ENCODE measurements around the gene MPZL3. TPM values are rescaled to one million over a fixed set of nuclear protein-coding genes. Genes with fewer than 3 reads are reported as not detected.

Gene MPZL3
- total RNA-seq, 2 donors from 2014 or later: 1.0 to 1.1 TPM

Other genes starting within 250 kb of the MPZL3 start
- gene TMPRSS4, start 175.3 kb downstream of the MPZL3 start, total RNA-seq: not detected
- gene SMIM35, start 165.4 kb downstream of the MPZL3 start, total RNA-seq: not detected
- 10 to 100 TPM in 1 of 2 donors, 1 to 10 TPM in 1; 5.9 to 11.3 TPM for gene SCN4B, start 99.5 kb downstream of the MPZL3 start, total RNA-seq
- 10 to 100 TPM in 1 of 2 donors, 1 to 10 TPM in 1; 3.3 to 10.1 TPM for gene SCN2B, start 75.7 kb downstream of the MPZL3 start, total RNA-seq
- gene JAML, start 27.4 kb downstream of the MPZL3 start, total RNA-seq: 1 to 10 TPM; 2.5 to 5.3 TPM
- 10 to 100 TPM; 11.6 to 47.8 TPM for gene MPZL2, start 11.9 kb upstream of the MPZL3 start, total RNA-seq
- 1 to 10 TPM; 1.6 to 3.7 TPM for gene CD3E, start 52.4 kb upstream of the MPZL3 start, total RNA-seq
- 1 to 10 TPM in 1 of 2 donors, under 1 TPM in 1; 0.86 to 2.0 TPM for gene CD3D, start 90.3 kb upstream of the MPZL3 start, total RNA-seq
- gene CD3G, start 92.0 kb upstream of the MPZL3 start, total RNA-seq: 1 to 10 TPM in 1 of 2 donors, under 1 TPM in 1; 0.76 to 1.4 TPM
- 10 to 100 TPM; 32.9 to 41.2 TPM for gene UBE4A, start 107.2 kb upstream of the MPZL3 start, total RNA-seq
- 100 to 1,000 TPM; 567 to 582 TPM for gene ATP5MG, start 149.2 kb upstream of the MPZL3 start, total RNA-seq
- 10 to 100 TPM; 23.7 to 25.2 TPM for gene KMT2A, start 184.1 kb upstream of the MPZL3 start, total RNA-seq

Data from left cardiac atrium (tissue), 2 donors.